GM12865 (cell line): Measurements from ENCODE around the gene GRIN2D.
"Not testable (repeated sequence)": the region's sequence is repeated elsewhere in the genome, so short reads cannot be mapped to it uniquely, and the experiment has no call there.

ENCODE experiments used
- DNase-seq: peaks from one replicate; pipeline ENCODE4 v3.0.0; 2010; ENCODE audit warnings: low read depth
- H3K4me3 ChIP-seq: 2 replicates; pipeline ENCODE4 v1.5.1; 2011; ENCODE audit warnings: mild to moderate bottlenecking, low read depth, low read length, control low read depth
- CTCF ChIP-seq: IDR thresholded peaks from 2 replicates; pipeline ENCODE4 v1.5.1; 2011; ENCODE audit warnings: low read length, control low read depth, low read depth, inconsistent platforms; ENCODE audit not compliant: insufficient read depth; ENCODE audit errors: missing control alignments

GRIN2D gene

DNA sequence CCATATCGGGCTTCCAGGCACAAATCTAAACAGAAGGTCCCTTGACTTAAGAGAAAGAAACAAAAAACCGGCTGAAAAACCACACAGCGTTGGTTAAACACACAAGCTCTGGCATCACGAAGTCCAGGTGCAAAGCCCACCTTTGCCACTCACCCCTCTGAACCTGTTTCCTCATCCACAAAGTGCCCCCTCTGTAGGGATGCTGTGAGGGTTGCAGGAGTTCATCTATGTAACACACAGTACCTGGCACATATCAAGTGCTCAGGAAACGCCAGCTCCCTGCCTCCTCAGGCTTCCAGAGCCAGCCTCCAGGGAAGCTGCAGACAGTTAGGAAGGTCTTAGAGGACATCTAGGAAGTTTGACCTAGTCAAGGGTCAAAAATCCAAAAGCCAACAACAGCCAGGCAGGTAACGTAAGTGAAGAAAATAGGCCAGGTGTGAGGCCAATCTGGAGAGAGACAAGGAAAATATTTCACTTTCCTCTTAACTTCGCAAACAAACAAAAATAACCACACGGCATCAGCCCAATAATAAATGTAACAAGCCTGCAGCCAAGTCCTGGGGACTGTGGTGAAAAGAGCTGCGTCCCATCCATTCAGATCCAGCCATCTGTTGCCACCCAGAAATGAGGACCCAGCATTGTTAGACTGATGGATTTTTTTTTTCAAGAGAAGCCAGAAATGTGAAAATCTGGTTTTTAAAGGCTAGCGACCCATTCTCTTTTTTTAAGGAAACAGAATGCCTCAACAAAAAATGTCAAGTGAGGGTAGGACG lies 12.1 kb upstream of the GRIN2D start:
- no peak for DNase-seq
- TF ChIP-seq CTCF, result no peak
- no peak overlapping the region for H3K4me3 ChIP-seq

- no peak for TF ChIP-seq CTCF
- no peak overlapping the region for H3K4me3 ChIP-seq
- DNase-seq, result no peak
These were observed 11.2 kb upstream of the GRIN2D start for GRCh38 chr19:48382286-48382685.

GRCh38 chr19:48385461-48386087 lies 7.9 kb upstream of the GRIN2D start:
- no peak overlapping the region for H3K4me3 ChIP-seq
- TF ChIP-seq CTCF, result no peak
- DNase-seq, result no peak

GRCh38 chr19:48386981-48387380 lies 6.5 kb upstream of the GRIN2D start:
- DNase-seq, result no peak
- H3K4me3 ChIP-seq, result no peak overlapping the region
- no peak for TF ChIP-seq CTCF

- peak overlapping the region; percentile 97 for H3K4me3 ChIP-seq
- peak; percentile 57 for TF ChIP-seq CTCF
- DNase-seq, result peak; percentile 77
These were observed 3.0 kb upstream of the GRIN2D start for GRCh38 chr19:48390188-48391099.

DNA sequence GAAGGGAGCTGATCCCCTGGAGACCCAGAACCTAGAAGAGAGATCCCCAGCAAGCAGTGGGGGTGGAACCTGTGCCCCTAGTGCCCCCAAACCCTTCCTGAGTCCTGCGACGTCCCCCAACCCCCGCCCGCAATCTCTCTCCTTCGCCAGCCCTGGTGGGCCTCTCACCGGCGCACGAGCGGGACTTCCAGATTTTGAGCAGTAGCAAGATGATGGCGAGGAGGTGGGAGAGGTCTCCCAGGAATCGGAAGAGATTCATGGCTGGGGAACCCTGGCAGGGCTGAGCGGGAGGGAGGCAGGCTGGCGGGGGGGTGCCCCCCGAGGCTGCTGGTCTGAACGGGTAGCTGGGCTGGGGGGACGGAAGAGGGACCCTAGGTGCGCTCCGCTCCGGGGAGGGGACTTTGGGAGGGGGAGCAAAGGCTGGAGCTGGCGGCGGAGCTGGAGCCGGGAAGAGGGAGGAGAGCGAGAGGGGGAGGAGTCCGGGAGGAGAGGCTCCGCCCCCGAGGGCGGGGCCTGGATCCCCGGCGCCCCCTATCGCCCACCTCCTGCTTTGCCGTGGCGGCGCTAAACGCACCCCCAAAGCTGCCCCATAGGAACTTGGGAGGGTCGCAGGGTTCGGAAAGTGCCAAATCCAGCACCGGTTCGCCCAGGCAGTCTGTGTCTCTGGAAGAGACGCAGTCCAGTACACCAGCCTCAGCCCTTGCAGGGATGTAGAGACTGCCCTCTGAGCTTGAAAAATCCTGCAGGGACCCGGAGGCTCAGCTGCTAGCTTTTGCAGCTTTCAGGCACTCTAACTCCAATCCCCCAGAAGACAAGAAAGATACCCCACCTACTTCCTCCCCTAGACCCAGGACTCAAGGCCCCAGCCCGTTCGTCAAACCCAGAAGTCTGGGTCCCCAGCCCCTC lies 2.1 kb upstream of the GRIN2D start, which contains the start of gene KDELR1:
KDELR1 (minus strand) TSS at position 452 of the 906 bp plus-strand sequence; CDS start at position 259, 193 bp downstream.
- DNase-seq, result peak; percentile 77
- peak within 1 kb of the TSS; percentile 97 for H3K4me3 ChIP-seq
- TF ChIP-seq CTCF, result peak; percentile 98

DNA sequence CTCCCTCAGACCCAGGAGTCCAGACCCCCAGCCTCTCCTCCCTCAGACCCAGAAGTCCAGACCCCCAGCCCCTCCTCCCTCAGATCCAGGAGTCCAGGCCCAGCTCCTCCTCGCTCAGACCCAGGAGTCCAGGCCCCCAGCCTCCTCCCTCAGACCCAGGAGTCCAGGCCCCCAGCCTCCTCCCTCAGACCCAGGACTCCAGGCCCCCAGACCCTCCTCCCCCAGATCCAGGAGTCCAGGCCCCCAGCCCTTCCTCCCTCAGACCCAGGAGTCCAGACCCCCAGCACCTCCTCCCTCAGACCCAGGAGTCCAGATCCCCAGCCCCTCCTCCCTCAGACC lies 1.5 kb upstream of the GRIN2D start:
- DNase-seq, H3K4me3 ChIP-seq: not testable (repeated sequence)
